Measurements from ENCODE around the gene JUND. TPM values are rescaled to one million over a fixed set of nuclear protein-coding genes. Genes with fewer than 3 reads are reported as not detected.

JUND gene
- polyA plus RNA-seq, 4 donors: 129 to 211 (median 162) TPM

DNA sequence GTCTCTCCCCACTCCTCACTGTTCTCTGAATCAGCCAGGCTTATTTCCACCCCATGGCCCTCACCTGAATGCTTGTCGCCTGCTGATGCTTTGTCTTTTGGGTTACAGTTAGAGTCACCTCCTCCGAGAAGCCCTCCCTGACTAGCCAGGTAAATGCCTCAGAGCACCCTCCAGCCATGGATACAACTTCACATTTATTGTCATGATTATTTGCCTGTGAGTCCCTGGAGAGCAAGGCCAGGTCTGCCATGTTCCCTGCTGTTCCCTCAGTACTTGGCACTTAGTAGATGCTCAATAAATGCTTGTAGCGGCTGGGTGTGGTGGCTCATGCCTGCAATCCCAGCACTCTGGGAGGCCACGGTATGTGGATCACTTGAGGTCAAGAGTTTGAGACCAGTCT, 51.5 kb downstream of the JUND start:
- Histone ChIP-seq H3K4me3 (ENCODE audit: low read depth in 1 of 3, low read length in 3 of 3) (no peak overlapping the region), H3K27ac (ENCODE audit: low read depth in 1 of 3, low read length in 2 of 3) (no peak overlapping the region), H3K36me3 (ENCODE audit: control insufficient read depth in 3 of 3, insufficient read depth in 2 of 3, low read depth in 1 of 3, low read length in 3 of 3) (no peaks in the 10 kb centered on the region), H3K27me3 (ENCODE audit: control insufficient read depth in 3 of 3, insufficient read depth in 3 of 3, low read length in 3 of 3) (peaks cover 3 to 81% (median 34%) of the 10 kb centered on the region in 3 donors), H3K9me3 (ENCODE audit: control insufficient read depth in 2 of 2, insufficient read depth in 1 of 2, low read depth in 1 of 2, low read length in 1 of 2) (peaks cover 0 to 11% of the 10 kb centered on the region in 2 donors), H3K4me1 (ENCODE audit: control insufficient read depth in 3 of 3, insufficient read depth in 2 of 3, low read depth in 1 of 3, low read length in 2 of 3) (peaks cover 0 to 12% (median 6%) of the 10 kb centered on the region in 3 donors)
- DNase-seq (no peak), FAIRE-seq (no peak)
- 70 to 79% (median 73%) methylated on average over 4 of the region's 4 CpGs for WGBS, 3 donors

Other genes starting within 250 kb of the JUND start
- gene IL12RB1, start 194.7 kb downstream of the JUND start, polyA plus RNA-seq: 1 to 10 TPM in 2 of 4 donors, under 1 TPM in 2; 0.81 to 2.4 (median 1.3) TPM
- 10 to 100 TPM in 3 of 4 donors, 1 to 10 TPM in 1; 9.3 to 34.6 (median 24.9) TPM for gene MAST3, start 183.8 kb downstream of the JUND start, polyA plus RNA-seq
- 10 to 100 TPM in 2 of 4 donors, 1 to 10 TPM in 2; 1.6 to 71.3 (median 8.1) TPM for gene PIK3R2, start 128.5 kb downstream of the JUND start, polyA plus RNA-seq
- 100 to 1,000 TPM in 2 of 4 donors, 10 to 100 TPM in 2; 51.9 to 480 (median 135) TPM for gene IFI30, start 107.8 kb downstream of the JUND start, polyA plus RNA-seq
- gene MPV17L2, start 88.4 kb downstream of the JUND start, polyA plus RNA-seq: 10 to 100 TPM in 3 of 4 donors, 1 to 10 TPM in 1; 6.0 to 25.9 (median 17.2) TPM
- gene RAB3A, start 77.6 kb downstream of the JUND start, polyA plus RNA-seq: 1 to 10 TPM in 3 of 4 donors, under 1 TPM in 1; 0.81 to 6.0 (median 1.9) TPM
- gene PDE4C, start 55.2 kb downstream of the JUND start, polyA plus RNA-seq: 1 to 10 TPM in 1 of 4 donors, under 1 TPM in 1, not detected in 2; 0.52 to 1.1 TPM
- 10 to 100 TPM in 1 of 4 donors, 1 to 10 TPM in 3; 1.5 to 15.2 (median 4.9) TPM for gene IQCN, start 7.2 kb downstream of the JUND start, polyA plus RNA-seq
- gene LSM4, start 41.5 kb upstream of the JUND start, polyA plus RNA-seq: 100 to 1,000 TPM; 102 to 269 (median 186) TPM
- 10 to 100 TPM; 29.1 to 77.9 (median 38.6) TPM for gene PGPEP1, start 59.0 kb upstream of the JUND start, polyA plus RNA-seq
- gene GDF15, start 104.5 kb upstream of the JUND start, polyA plus RNA-seq: 10 to 100 TPM in 3 of 4 donors, 1 to 10 TPM in 1; 4.5 to 41.5 (median 20.1) TPM
- gene LRRC25, start 116.0 kb upstream of the JUND start, polyA plus RNA-seq: 1 to 10 TPM in 3 of 4 donors, under 1 TPM in 1; 0.89 to 5.1 (median 3.4) TPM
- gene SSBP4, start 137.8 kb upstream of the JUND start, polyA plus RNA-seq: 100 to 1,000 TPM in 1 of 4 donors, 10 to 100 TPM in 3; 15.9 to 117 (median 44.2) TPM
- 10 to 100 TPM in 2 of 4 donors, 1 to 10 TPM in 2; 4.5 to 72.1 (median 9.3) TPM for gene ISYNA1, start 156.5 kb upstream of the JUND start, polyA plus RNA-seq
- 10 to 100 TPM in 2 of 4 donors, 1 to 10 TPM in 2; 8.6 to 12.2 (median 10.4) TPM for gene ELL, start 240.4 kb upstream of the JUND start, polyA plus RNA-seq

Measured in small intestine (tissue), 7 donors.